Mucosa of rectum (tissue), 2 donors: ENCODE measurements around the gene SMURF1.

Experiments
- H3K27ac ChIP-seq, 2 donors: one replicate each; pipeline ENCODE4 v1.7.0; 2013; ENCODE audit warnings: inconsistent platforms in 2 of 2, low read depth in 2 of 2, low read length in 2 of 2
- H3K27me3 ChIP-seq, 2 donors: one replicate each; pipeline ENCODE4 v1.7.0; 2013; ENCODE audit warnings: low read length in 2 of 2; ENCODE audit not compliant: control insufficient read depth in 2 of 2, insufficient read depth in 2 of 2
- H3K36me3 ChIP-seq, 2 donors: one replicate each; pipeline ENCODE4 v1.7.0; 2013; ENCODE audit warnings: low read length in 2 of 2; ENCODE audit not compliant: control insufficient read depth in 2 of 2, insufficient read depth in 2 of 2
- H3K4me1 ChIP-seq, 2 donors: one replicate each; pipeline ENCODE4 v1.7.0; 2013; ENCODE audit warnings: low read length in 2 of 2, mild to moderate bottlenecking in 1 of 2; ENCODE audit not compliant: control insufficient read depth in 2 of 2, insufficient read depth in 2 of 2
- H3K4me3 ChIP-seq, 2 donors: one replicate each; pipeline ENCODE4 v1.7.0; 2013; ENCODE audit warnings: low read length in 2 of 2
- H3K9ac ChIP-seq, 2 donors: one replicate each; pipeline ENCODE4 v1.7.0; 2013; ENCODE audit warnings: low read length in 2 of 2, low read depth in 1 of 2, mild to moderate bottlenecking in 1 of 2
- H3K9me3 ChIP-seq, 2 donors: one replicate each; pipeline ENCODE4 v1.7.0; 2013; ENCODE audit warnings: low read length in 2 of 2; ENCODE audit not compliant: control insufficient read depth in 2 of 2
- donor health status: healthy.
- donor health status: Normal muscosa, but diverticular disease.

SMURF1 gene

GRCh38 chr7:99142727-99143520 lies 984 bp downstream of the SMURF1 start:
- H3K4me1 ChIP-seq = peaks cover 12 to 16% of the 10 kb centered on the region in 2 donors
- H3K36me3 ChIP-seq = no peaks in the 10 kb centered on the region
- no peaks in the 10 kb centered on the region for H3K9me3 ChIP-seq
- peak overlapping the region in 1 of 2 donors; percentile 30 for H3K9ac ChIP-seq
- peak overlapping the region; percentile 94 to 97 for H3K27ac ChIP-seq
- H3K27me3 ChIP-seq = no peaks in the 10 kb centered on the region
- H3K4me3 ChIP-seq = peak overlapping the region; percentile 69 to 95

- Histone ChIP-seq H3K9me3 (no peaks in the 10 kb centered on the region), H3K36me3 (no peaks in the 10 kb centered on the region), H3K4me1 (peaks cover 12 to 16% of the 10 kb centered on the region in 2 donors), H3K27me3 (no peaks in the 10 kb centered on the region), H3K27ac (peak overlapping the region; percentile 94 to 97), H3K9ac (peak overlapping the region; percentile 72 to 81), H3K4me3 (peak overlapping the region; percentile 75 to 95)
Measured at GRCh38 chr7:99141841-99142726, 1.8 kb downstream of the SMURF1 start.

- H3K9ac ChIP-seq = no peak overlapping the region
- H3K27ac ChIP-seq = peak overlapping the region; percentile 94 to 97
- peak overlapping the region; percentile 66 to 75 for H3K4me3 ChIP-seq
- H3K36me3 ChIP-seq = no peaks in the 10 kb centered on the region
- peaks cover 12 to 16% of the 10 kb centered on the region in 2 donors for H3K4me1 ChIP-seq
- H3K27me3 ChIP-seq = no peaks in the 10 kb centered on the region
- no peaks in the 10 kb centered on the region for H3K9me3 ChIP-seq
Measured at GRCh38 chr7:99141334-99141733, 2.6 kb downstream of the SMURF1 start.

GRCh38 chr7:99140813-99141212 lies 3.1 kb downstream of the SMURF1 start:
- no peaks in the 10 kb centered on the region for H3K36me3 ChIP-seq
- H3K4me1 ChIP-seq = peaks cover 12 to 16% of the 10 kb centered on the region in 2 donors
- no peaks in the 10 kb centered on the region for H3K9me3 ChIP-seq
- no peaks in the 10 kb centered on the region for H3K27me3 ChIP-seq
- H3K27ac ChIP-seq = peak overlapping the region in 1 of 2 donors; percentile 97
- no peak overlapping the region for H3K4me3 ChIP-seq
- no peak overlapping the region for H3K9ac ChIP-seq

- H3K4me3 ChIP-seq = no peak overlapping the region
- no peak overlapping the region for H3K9ac ChIP-seq
- H3K36me3 ChIP-seq = no peaks in the 10 kb centered on the region
- no peaks in the 10 kb centered on the region for H3K9me3 ChIP-seq
- H3K27ac ChIP-seq = no peak overlapping the region
- peaks cover 16 to 20% of the 10 kb centered on the region in 2 donors for H3K4me1 ChIP-seq
- H3K27me3 ChIP-seq = no peaks in the 10 kb centered on the region
Measured at GRCh38 chr7:99139036-99139435, 4.9 kb downstream of the SMURF1 start.

GRCh38 chr7:99137411-99138180 lies 6.3 kb downstream of the SMURF1 start:
- no peak overlapping the region for H3K27ac ChIP-seq
- H3K4me3 ChIP-seq = no peak overlapping the region
- no peaks in the 10 kb centered on the region for H3K9me3 ChIP-seq
- no peaks in the 10 kb centered on the region for H3K27me3 ChIP-seq
- no peaks in the 10 kb centered on the region for H3K36me3 ChIP-seq
- peaks cover 16 to 23% of the 10 kb centered on the region in 2 donors for H3K4me1 ChIP-seq
- no peak overlapping the region for H3K9ac ChIP-seq

GRCh38 chr7:99135938-99136337 lies 8.0 kb downstream of the SMURF1 start:
- Histone ChIP-seq H3K4me1 (peaks cover 8 to 14% of the 10 kb centered on the region in 2 donors), H3K9ac (no peak overlapping the region), H3K9me3 (no peaks in the 10 kb centered on the region), H3K4me3 (no peak overlapping the region), H3K27me3 (no peaks in the 10 kb centered on the region), H3K27ac (no peak overlapping the region), H3K36me3 (no peaks in the 10 kb centered on the region)

- H3K4me1 ChIP-seq = peaks cover 8 to 10% of the 10 kb centered on the region in 2 donors
- H3K27me3 ChIP-seq = no peaks in the 10 kb centered on the region
- no peaks in the 10 kb centered on the region for H3K9me3 ChIP-seq
- H3K9ac ChIP-seq = no peak overlapping the region
- H3K36me3 ChIP-seq = no peaks in the 10 kb centered on the region
- no peak overlapping the region for H3K4me3 ChIP-seq
- H3K27ac ChIP-seq = no peak overlapping the region
Measured at GRCh38 chr7:99133766-99134564, 9.9 kb downstream of the SMURF1 start.

- Histone ChIP-seq H3K4me1 (peaks cover 18 to 21% of the 10 kb centered on the region in 2 donors), H3K27me3 (no peaks in the 10 kb centered on the region), H3K9ac (no peak overlapping the region), H3K36me3 (no peaks in the 10 kb centered on the region), H3K4me3 (peak overlapping the region in 1 of 2 donors; percentile 9), H3K27ac (no peak overlapping the region), H3K9me3 (no peaks in the 10 kb centered on the region)
Measured at GRCh38 chr7:99132595-99133321, 11.2 kb downstream of the SMURF1 start.
